HG03097 (cell line): ENCODE results near the gene SYF2.
"Not testable (repeated sequence)": the region's sequence is repeated elsewhere in the genome, so short reads cannot be mapped to it uniquely, and the experiment has no call there.

Experiments
- ATAC-seq: cut with Tn5 transposase; IDR thresholded peaks from one replicate; pipeline ENCODE4 v1.9.1; 2021; ENCODE audit not compliant: unreplicated experiment, low FRiP score

Gene SYF2

GRCh38 chr1:25232027-25232865 lies at the start of gene SYF2:
Gene SYF2, minus strand, starts transcription at chr1:25232502. Its CDS starts 35 bp downstream, at chr1:25232467.
- ATAC-seq, result peak; percentile 75

- not testable (repeated sequence) for ATAC-seq
These were observed 47.4 kb upstream of the SYF2 start for GRCh38 chr1:25279693-25280111.

- ATAC-seq, result not testable (repeated sequence)
These were observed 46.5 kb upstream of the SYF2 start for GRCh38 chr1:25278790-25279189.

- ATAC-seq, result not testable (repeated sequence)
These were observed 46.1 kb upstream of the SYF2 start for GRCh38 chr1:25278358-25278757.

- not testable (repeated sequence) for ATAC-seq
These were observed 45.0 kb upstream of the SYF2 start for GRCh38 chr1:25277295-25277694.

DNA sequence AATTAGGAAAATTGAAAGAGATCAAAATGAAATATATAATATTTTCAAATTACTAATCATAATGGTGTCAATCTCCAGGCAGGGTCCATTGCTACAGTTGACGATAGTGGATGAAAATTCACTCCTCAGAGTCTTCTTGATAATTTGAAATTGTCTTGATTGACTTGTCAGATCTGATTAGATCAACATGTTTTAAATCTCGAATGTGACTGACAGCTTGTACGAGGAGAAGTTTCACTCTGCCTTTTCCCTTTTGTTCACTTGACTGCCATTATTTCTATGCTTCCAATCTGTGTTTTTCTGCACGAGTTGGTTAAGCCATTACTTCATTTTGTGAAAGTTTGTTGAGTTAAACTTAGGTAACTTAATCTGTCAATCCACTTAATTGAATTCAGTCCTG lies 43.3 kb upstream of the SYF2 start:
- ATAC-seq, result not testable (repeated sequence)

GRCh38 chr1:25272238-25272637 lies 39.9 kb upstream of the SYF2 start, which contains the start of gene RHD:
Gene RHD, plus strand, starts transcription at chr1:25272509. Its CDS starts 39 bp downstream, at chr1:25272548.
- ATAC-seq, result not testable (repeated sequence)

DNA sequence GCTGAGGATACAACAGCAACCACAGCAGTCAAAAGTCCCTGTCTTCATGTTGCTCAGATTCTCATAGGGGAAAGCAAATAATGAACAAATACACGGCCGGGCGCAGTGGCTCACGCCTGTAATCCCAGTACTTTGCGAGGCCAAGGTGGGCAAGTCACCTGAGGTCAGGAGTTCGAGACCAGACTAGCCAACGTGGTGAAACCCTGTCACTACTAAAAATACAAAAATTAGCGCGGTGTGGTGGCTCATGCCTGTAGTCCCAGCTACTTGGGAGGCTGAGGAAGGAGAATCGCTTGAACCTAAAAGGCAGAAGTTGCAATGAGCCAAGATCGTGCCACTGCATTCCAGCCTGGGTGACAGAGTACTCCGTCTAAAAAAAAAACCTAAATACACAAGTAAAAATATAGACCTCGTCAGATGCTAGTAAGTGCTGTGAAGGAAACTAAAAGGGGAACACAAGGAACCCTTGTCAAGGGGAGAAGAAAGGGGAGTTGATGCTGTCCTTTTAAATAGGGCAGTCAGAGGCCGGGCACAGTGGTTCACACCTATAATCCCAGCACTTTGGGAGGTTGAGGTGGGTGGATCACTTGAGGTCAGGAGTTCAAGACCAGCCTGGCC lies 36.0 kb upstream of the SYF2 start:
- ATAC-seq, result not testable (repeated sequence)

- ATAC-seq, result peak; percentile 51
These were observed 35.2 kb upstream of the SYF2 start for GRCh38 chr1:25267288-25268142.

GRCh38 chr1:25266554-25267287 lies 34.4 kb upstream of the SYF2 start:
- not testable (repeated sequence) for ATAC-seq

DNA sequence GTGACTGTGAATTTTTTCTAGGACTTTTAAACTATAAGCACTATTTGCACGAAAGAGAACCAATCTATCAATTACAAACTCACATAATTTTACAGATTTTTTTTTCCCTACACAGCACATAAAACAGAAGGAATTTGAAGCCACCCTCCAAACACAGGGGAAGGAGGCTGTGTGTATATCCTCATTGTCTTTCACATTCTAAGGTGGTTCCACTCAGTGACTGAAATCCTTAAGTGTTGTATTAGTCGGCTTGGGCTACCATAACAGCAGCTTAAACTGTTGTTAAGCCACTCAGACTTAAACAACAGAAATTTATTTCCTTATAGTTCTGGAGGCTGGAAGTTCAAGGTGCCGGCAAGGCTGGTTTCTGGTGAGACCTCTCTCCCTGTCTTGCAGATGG lies 28.0 kb upstream of the SYF2 start:
- ATAC-seq, result not testable (repeated sequence)

GRCh38 chr1:25259813-25260212 lies 27.5 kb upstream of the SYF2 start:
- not testable (repeated sequence) for ATAC-seq

- ATAC-seq, result no peak
These were observed 24.9 kb upstream of the SYF2 start for GRCh38 chr1:25257196-25257595.

- no peak for ATAC-seq
These were observed 24.3 kb upstream of the SYF2 start for GRCh38 chr1:25256578-25256965.

- ATAC-seq, result no peak
These were observed 23.6 kb upstream of the SYF2 start for GRCh38 chr1:25255706-25256577.

DNA sequence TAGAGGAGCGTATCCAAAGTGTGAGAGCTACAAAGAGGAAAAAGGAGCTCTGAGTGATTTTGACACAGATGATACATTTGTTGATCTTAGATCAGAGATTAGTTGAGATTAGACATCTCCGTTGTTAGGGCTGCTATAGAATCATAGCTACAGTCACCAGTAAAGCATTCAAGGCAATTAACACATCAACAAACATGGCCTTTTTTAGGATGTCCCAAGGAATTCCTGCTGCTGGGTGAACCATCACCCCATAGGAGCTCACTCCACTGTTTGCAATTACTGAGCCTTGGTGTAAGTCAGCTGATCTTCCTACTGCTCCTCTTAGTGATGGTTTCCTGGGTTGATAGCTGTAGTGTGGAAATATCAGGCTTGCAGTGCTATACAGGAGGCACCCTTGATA lies 21.6 kb upstream of the SYF2 start:
- ATAC-seq, result no peak

DNA sequence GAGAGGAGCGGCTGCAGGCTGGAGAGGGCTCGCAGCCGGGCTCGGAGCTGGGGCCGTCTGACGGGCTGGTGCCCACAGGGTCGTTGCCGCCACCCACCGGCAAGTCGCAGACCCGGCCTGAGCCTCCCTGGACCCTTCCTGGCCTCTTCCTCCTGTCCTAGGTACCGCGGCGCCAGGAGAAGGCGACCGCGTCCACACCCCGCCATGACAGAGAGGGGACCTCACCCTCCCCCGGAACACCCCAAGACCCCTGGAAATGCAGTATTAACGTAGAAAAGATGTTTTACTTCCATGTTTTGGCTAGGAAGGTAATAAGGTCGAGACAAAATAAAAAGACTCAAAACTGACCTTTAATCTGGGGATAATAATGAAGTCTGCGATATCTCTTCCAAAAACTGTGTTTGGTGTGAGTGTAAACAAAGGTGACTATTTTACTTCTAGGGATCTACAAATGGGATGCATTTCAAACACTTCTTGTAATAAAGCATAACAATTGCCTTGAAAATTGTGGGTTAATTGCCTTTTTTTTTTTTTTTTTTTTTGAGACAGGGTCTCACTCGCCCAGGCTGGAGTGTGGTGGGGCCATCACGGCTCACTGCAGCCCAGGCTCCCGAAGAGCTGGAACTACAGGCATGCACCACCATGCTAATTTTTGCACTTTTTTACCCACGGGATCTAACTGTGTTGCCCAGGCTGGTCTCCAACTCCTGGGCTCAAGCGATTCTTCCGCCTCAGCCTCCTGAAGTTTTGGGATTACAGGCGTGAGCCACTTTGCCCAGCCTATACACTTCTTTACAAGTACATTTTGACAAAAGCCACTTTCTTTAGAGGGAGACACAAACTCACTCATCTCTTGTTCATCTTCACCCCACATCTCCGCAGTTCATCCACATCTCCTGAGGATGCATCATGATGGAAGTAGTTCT lies 15.8 kb upstream of the SYF2 start:
- peak; percentile 31 for ATAC-seq
